ENCODE results near the gene DDX39B.
"Not testable (repeated sequence)": the region's sequence is repeated elsewhere in the genome, so short reads cannot be mapped to it uniquely, and the experiment has no call there.

DDX39B gene

DNA sequence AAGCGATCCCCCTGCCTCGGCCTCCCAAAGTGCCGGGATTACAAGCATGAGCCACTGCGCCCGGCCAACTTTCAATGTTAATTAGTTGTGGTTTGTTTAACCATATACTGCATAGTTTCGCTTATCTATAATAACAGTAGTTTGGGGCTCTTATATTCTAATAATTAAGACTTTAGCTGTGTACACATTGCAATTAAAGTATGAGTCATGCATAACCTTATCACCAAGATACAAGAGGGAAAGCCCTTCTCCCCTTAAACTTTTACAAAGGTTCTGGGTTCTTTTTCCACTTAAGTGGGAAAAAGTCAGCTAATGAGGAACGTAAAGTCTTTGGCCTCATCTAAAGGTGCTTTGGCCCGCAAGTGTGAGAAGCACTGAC is 16.3 kb downstream of the DDX39B start:
- TF ChIP-seq, protein P1, sequence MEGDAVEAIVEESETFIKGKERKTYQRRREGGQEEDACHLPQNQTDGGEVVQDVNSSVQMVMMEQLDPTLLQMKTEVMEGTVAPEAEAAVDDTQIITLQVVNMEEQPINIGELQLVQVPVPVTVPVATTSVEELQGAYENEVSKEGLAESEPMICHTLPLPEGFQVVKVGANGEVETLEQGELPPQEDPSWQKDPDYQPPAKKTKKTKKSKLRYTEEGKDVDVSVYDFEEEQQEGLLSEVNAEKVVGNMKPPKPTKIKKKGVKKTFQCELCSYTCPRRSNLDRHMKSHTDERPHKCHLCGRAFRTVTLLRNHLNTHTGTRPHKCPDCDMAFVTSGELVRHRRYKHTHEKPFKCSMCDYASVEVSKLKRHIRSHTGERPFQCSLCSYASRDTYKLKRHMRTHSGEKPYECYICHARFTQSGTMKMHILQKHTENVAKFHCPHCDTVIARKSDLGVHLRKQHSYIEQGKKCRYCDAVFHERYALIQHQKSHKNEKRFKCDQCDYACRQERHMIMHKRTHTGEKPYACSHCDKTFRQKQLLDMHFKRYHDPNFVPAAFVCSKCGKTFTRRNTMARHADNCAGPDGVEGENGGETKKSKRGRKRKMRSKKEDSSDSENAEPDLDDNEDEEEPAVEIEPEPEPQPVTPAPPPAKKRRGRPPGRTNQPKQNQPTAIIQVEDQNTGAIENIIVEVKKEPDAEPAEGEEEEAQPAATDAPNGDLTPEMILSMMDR (IDR thresholded peaks at IDR 0.05; ENCODE audit: insufficient read depth, missing control alignments): no peak
- no peak for FAIRE-seq
- DNase-seq (ENCODE audit: insufficient read length, low spot score): no peak

- FAIRE-seq: no peak
Measured at GRCh38 chr6:31521835-31522234, 20.0 kb downstream of the DDX39B start.

DNA sequence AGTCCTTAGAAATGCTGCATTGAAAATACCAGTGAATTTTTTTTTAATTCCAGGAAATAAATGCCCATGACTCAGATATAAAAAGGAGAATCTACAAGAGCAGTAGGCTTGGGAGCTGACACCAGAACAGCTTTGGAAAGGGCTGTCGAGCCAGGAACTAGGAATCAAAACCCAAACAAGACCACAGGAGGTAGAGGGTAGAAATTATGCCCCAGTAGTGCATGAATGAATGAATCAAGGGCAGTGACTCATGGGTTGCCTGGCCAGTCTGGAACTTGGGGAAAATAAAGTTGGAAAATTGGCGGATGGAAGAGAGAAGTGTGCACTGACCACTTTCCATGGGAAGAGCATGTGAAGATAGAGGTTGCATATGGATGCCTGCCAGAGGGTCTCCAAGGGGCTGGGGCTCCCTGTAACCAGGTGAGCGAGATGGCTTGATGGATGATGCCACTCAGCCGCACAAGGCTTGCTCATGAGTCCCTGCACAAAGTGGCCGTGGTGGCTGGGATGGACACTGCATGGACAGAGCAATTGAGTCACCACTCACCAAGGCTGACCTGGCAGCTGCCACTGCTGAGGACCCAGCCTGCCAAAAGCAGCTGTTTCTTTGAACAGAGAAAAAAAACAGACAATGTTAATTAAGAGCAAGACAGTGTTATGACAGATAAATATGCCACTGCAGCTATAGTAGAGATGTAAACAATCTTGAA is 28.2 kb downstream of the DDX39B start:
- TF ChIP-seq, protein P1 (IDR thresholded peaks at IDR 0.05; ENCODE audit: insufficient read depth, missing control alignments): no peak
- DNase-seq (ENCODE audit: insufficient read length, low spot score) (no peak), FAIRE-seq (no peak)

More at GRCh38 chr6:31521835-31522234, 20.0 kb downstream of the DDX39B start:
- DNase-seq (ENCODE audit: insufficient read length, low spot score): no peak
- TF ChIP-seq, protein P1 (IDR thresholded peaks at IDR 0.05; ENCODE audit: insufficient read depth, missing control alignments): no peak

GRCh38 chr6:31510007-31510406 is 31.8 kb downstream of the DDX39B start:
- DNase-seq (ENCODE audit: insufficient read length, low spot score) (no peak), FAIRE-seq (no peak)
- TF ChIP-seq, protein P1 (IDR thresholded peaks at IDR 0.05; ENCODE audit: insufficient read depth, missing control alignments): no peak

GRCh38 chr6:31509036-31509435 is 32.8 kb downstream of the DDX39B start:
- FAIRE-seq; DNase-seq (ENCODE audit: insufficient read length, low spot score): not testable (repeated sequence)

GRCh38 chr6:31502586-31502985 is 39.2 kb downstream of the DDX39B start:
- TF ChIP-seq, protein P1 (IDR thresholded peaks at IDR 0.05; ENCODE audit: insufficient read depth, missing control alignments): no peak
- FAIRE-seq: no peak
- no peak for DNase-seq (ENCODE audit: insufficient read length, low spot score)

DNA sequence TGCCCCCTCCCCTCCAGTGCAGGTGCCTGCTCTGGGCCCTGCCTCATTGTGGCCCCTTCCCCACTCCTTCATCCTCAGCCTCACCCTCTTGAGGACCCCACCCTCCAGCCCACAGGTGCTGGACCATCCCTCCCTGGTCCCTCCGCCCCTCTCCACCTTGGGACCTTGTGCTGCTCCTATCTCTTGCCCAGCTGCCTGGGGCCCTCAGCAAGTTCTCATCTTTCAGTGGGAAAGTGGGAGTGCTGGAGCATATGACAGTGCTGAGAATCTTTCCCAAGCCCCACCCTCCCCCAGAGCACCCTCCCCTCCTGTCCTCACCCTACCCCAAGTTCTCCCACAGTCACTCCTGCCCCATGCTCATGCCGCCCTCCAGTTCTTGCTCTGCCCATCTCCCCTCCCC is 42.2 kb downstream of the DDX39B start:
- not testable (repeated sequence) for DNase-seq (ENCODE audit: insufficient read length, low spot score); FAIRE-seq

GRCh38 chr6:31498748-31499147 is 43.1 kb downstream of the DDX39B start:
- FAIRE-seq: no peak
- no peak for DNase-seq (ENCODE audit: insufficient read length, low spot score)

More at GRCh38 chr6:31498748-31499147, 43.1 kb downstream of the DDX39B start:
- TF ChIP-seq, protein P1 (IDR thresholded peaks at IDR 0.05; ENCODE audit: insufficient read depth, missing control alignments): no peak

Data from D721Med (cell line).